Limb (tissue), 2 donors: ENCODE measurements around the gene PIM2.

Source experiments
- DNase-seq, 2 donors: peaks; one replicate each; pipeline ENCODE4 v3.0.0-alpha.2; 2016; ENCODE audit errors: extremely low spot score in 2 of 2

Gene PIM2

DNA sequence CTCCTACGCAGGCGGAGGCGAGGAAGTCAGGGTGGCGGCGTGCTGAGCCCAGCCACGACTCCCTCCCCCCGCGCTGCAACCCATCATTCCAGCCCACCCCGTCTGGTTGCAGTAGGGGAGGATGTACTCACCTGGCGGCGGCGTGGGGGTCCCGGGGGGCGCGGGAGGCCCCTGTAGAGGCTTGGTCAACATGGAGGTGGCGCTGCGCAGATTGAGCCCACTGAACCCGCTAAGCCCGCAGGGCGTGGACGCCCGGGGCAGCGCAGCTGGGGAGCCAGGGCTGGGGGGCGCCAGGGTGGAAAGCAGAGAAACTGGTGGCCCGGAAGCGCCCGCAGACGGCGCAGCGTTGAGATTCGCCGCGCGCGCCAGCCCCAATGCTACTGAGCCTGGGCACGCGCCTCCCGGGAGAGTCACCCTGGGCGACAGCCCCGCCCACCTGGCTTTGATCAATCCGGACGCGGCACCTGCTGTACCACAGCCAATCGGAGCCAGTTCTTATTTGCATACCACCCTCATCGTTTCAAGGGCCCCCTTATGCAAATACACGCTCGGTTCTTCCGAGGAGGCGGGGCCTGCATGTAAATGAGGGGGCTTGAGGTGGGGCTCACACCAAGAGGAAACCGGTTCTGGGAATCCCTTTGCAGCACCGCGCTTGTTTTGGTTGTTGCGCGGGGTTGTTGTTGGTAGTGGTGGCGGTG, at the start of gene PIM2:
TSS of gene PIM2 (minus strand) at position 382 of the 698 bp plus-strand sequence. CDS start at position 192, 190 bp downstream.
- peak; percentile 53 to 84 for DNase-seq

GRCh38 chrX:48968377-48968776, 49.6 kb upstream of the PIM2 start:
- DNase-seq: no peak

DNA sequence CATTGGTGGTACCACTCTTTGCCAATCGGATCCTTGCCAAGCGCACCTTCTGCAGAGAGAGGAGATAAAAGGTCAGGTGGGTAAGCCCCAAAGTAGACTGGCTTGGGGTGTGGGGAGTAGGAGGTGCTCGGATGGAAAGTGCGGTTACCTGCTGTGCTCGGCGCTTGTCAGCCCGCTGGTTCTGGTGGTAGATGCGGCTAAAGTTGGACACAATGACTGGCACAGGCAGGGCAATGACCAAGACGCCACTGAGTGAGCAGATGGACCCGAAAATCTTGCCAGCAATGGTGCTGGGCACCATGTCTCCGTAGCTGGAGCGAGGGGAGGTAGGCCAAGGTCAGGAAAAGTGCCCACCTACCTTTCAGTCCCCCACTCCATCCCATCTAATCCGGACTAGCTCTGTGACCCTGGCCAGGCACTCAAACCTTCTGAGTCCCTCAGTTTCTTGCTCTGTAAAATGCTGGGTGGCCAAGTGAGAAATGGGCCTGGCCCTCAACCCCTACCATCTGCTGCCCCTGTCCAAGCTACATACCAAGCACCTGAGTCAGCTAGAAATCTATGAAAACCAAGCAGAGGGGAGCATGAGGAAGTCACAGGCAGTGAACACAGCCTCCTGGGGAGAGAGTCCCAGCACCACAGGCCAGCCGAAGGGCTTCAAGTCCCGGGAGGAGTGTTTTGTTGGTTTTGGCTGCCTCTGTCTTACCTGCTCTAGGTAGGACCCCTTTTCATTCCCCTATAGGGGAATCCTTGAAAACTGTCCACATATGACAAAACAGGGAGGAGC, 48.2 kb upstream of the PIM2 start:
- no peak for DNase-seq

- DNase-seq: no peak
Measured at GRCh38 chrX:48965959-48966358, 47.1 kb upstream of the PIM2 start.

- DNase-seq: no peak
Measured at GRCh38 chrX:48961585-48962091, 42.8 kb upstream of the PIM2 start.

GRCh38 chrX:48960291-48960690, 41.5 kb upstream of the PIM2 start:
- no peak for DNase-seq

GRCh38 chrX:48958635-48959094, 39.8 kb upstream of the PIM2 start:
- no peak for DNase-seq

DNA sequence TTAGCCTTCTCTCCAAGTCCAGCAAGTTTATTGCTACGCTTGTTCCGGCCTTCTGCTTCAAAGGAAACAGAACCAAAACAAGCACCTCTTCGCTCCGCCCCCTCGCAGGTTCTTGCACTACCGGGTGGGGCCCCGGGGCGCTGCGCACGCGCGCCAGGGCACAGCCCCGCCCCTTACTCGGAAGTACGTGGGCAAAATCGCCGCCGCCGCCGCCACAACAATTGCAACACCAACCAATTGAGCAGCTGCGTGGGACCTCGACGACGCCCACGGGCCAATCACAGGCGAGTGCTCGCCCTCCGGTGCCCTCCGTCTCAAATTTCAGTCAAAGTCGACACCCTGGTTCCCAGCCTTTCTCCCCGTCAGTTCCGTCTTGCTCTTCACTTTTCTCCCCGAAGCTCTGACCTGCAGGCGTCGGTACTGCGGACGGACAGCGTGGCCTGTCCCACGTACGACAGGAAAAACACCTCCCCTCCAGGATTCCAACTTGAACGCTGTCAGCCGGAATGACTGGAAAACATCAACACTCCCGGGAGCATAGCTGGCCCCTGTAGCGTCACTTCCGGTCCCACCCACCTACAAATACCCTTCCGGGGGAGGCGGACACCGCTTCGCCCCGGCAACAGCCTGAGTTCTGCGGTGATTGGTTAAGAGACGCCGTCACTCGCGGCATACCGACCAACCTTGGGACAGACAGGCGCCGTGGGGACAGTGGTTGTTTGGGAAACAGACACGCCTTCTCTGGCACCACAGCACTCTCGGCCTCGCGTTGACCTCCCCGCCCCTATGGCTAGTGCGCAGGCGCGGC, 39.2 kb upstream of the PIM2 start:
- DNase-seq: peak; percentile 93

- peak; percentile 33 to 81 for DNase-seq
Measured at GRCh38 chrX:48957477-48957826, 38.6 kb upstream of the PIM2 start, which contains the start of gene OTUD5. Gene OTUD5 (minus strand): TSS chrX:48957607. CDS start chrX:48957570, 37 bp downstream.

DNA sequence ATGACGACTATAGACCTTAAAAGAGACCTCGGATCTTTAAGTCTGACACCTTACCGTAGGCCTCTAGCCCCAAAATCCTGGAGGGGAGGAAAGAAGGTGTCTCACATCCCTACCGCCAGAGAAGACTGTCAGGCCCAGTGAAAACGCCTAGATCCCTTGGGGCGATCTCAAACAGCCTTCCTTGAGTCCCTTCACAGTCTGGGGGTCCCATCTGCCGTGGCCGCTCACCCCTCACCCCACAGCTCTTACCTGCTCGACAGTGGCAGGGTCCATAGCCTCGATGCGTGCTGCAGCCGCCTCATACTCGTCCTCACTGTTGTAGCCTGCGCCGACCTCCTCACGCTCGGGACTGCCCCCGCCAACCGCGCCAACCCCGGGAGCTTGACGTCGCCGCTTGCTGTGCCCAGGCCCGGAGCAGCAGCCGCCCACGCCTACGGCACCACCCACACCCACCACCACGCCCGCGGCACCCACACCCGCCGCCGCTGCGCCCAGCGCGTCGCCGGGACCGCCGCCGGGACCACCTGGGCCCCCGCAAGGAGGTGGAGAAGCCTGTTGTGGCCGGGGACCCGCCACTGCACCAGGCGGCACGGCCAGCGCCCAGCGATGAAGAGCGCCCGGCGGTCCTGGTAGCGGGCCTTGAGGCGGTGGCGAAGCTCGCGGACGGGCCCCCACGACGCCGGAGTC, 38.0 kb upstream of the PIM2 start:
- DNase-seq: peak in 1 of 2 donors; percentile 32

DNA sequence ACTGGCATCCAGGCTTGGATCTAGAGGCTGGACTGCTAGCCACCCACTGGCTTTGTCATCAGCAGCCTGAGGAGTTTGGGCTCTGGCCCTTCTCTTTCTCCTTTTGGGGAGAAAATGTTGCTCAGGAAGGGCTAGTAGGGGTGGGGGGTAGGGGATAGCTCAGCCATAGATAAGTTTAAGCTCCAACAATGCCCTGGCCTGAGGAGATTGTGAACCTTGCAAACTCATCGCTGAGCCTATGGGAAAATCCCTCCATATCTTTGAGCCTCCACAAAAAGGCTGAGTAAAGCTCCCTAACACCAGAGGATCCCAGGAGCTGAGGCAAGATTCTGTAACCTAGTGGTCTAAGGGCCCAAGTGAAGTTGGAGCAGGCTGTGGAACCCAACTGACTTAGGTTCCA, 29.8 kb upstream of the PIM2 start:
- no peak for DNase-seq

DNA sequence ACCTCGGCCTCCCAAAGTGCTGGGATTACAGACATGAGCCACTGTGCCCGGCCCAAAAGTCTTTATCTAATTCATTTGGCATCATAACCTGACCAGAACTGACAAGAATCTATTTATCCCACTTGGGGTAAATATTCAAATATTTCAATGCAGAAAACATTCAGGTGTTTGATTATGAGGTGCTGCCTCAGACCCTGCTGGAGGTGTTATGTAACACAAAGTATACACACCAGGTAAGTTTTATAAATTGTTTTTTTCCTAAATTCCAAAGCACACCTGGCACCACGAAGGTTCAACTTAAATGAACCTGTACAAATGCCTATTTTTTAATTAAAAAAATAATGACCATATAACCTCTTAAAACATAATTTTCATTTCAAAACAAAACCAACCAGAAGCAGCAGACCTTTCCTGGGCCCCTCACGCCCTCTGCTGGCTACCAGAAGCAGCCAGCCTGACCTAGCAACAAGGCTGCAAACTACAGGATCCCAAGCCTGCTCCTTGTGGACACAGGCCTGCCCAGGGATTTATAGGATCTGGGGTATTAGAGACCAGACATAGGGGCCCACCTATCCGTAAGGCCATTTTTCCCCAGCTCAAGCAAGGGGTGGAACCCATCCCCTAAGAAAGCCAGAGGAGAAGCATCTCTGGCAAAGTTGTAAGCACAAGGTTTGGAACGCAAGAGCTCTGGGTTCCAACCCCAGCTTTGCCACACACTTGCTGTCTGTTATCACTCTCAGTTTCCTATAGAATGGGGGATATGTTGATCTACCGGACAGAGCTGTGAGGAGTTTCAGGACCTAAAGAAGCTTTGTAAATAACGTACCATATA, 26.9 kb upstream of the PIM2 start:
- DNase-seq: peak; percentile 19 to 42

DNA sequence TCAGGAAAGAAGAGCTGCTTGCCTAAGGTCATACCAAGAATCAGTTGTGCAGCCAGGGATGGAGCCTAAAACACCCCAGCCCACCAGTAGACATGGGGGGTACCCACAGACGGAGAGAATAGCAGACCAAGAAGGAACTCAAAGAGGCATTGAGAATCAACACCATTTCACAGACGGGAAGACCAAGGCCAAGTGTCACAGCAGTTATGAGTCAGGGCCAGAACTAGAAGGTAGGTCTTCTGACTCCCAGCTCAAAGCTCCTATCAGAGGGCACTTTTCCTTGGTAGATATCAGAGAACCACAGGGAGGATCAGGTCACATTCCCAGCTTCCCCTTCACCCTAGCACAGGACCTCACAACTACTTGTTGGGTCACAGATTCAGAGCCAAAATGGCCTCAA, 24.1 kb upstream of the PIM2 start:
- no peak for DNase-seq

DNA sequence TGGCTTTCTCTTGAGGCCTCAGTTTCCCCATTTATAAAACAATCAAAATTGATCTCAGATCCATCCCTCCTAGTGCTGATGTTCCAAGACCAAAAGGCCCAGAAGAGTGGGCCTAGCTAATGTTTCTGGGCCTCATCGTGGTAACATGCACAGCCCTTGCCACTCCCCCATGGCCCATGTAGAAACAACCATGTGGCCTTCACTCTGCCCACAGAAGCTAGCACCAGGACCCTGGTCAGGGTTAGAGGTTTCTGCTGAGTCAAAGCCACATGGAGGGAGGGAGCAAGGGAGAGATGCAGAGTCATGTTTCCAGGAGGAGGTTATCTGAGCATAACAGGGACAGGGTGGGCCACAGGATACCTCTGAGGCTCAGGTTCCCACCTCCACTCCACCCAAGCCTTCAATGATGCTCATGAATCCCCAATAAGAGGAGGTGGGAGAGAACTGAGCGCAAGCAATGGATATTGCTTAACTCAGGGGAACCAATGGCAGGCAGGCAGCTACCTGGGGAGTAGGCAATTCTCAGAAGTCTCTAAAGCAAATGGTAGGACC, 21.7 kb upstream of the PIM2 start:
- no peak for DNase-seq

DNA sequence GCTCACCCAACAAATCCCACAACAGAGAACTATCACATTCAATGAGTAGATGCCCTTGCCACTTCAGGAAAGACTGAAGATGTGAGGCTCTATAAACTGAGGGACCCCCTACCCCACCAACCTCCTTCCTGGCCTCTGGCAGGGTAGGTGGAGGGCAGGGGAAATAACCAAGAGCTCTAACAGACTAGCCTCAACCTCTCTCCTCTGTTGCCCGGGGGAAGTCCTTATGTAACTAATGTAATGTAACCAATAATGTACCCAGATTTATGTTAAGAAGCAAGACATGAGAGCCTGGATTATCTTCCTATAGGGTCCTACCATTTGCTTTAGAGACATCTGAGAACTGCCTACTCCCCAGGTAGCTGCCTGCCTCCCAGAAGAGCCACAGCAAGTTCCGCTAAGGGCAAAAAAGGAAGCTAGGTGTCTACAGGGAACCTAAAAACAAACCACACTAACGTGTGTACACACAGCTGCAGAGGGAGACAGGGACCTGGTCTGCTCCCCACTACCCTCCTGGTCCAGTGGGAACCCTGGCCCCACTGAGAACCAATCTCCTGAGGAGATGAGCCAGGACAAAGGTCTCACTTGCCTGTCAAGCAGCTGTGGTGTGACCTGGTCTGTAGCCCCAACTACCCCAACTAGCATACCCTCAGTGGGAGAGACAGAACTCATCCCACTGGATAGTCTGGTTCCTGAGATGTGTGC, 20.9 kb upstream of the PIM2 start:
- no peak for DNase-seq

DNA sequence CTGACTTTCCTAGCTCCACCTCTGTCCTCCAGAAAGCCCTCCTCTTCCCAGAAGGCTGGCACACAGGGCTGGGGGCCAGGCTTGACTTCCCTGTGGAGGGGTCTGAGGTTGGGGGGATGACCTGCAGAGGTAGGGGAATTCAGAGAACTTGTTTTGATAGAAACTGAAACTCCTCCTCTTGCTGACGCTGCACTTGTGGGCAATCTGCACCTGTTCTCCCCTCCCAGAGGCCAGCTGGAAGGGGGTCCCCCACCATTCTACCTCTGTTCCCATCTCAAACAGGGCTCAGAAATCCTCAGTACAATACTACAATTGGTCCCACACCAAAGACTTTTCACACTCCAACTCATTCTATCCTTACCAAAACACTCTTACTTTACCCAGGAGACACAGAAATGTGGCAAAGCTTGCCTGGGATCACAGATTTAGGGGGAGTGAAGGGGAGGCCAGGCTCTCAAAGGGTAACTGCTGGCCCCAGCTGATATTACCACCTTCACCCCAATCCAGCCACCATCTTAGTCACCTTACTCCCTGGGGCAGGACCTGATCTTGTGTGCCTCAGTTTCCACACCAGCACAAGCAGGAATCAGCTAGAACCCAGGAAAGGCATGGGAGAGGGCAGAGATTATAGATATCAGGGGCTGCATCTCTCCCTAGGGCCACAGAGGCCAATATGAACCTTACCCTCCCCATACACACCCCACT, 20.0 kb upstream of the PIM2 start:
- DNase-seq: no peak

- peak in 1 of 2 donors; percentile 32 for DNase-seq
Measured at GRCh38 chrX:48937054-48937907, 18.5 kb upstream of the PIM2 start.
